ENCODE measurements around the gene CCND1.

- no peak for TF ChIP-seq BCLAF1 (IDR thresholded peaks at IDR 0.05; ENCODE audit: borderline replicate concordance in 1 of 2, control insufficient read depth in 1 of 2, low read depth in 2 of 2, low read length in 1 of 2)
- no peak for TF ChIP-seq ESRRA (IDR thresholded peaks at IDR 0.05; ENCODE audit: borderline replicate concordance, low read depth)
- TF ChIP-seq RBM22 (IDR thresholded peaks at IDR 0.05; ENCODE audit: low read depth, low read length, poor library complexity, severe bottlenecking) = no peak
- no peak for TF ChIP-seq POLR2AphosphoS5 (IDR thresholded peaks at IDR 0.05; ENCODE audit: control insufficient read depth, insufficient read depth, low read depth, low read length)
- TF ChIP-seq ATF7 (IDR thresholded peaks at IDR 0.05) = no peak
- no peak for TF ChIP-seq HNRNPK (IDR thresholded peaks at IDR 0.05; ENCODE audit: low read depth, low read length, poor library complexity, severe bottlenecking)
- TF ChIP-seq ZKSCAN8 (CRISPR knock-in tag; IDR thresholded peaks at IDR 0.05) = no peak
- TF ChIP-seq THRB (CRISPR knock-in tag; conservative IDR thresholded peaks at IDR 0.05) = no peak
- no peak for TF ChIP-seq TCF7L2 (IDR thresholded peaks at IDR 0.05; ENCODE audit: low read depth, low read length)
- no peak for TF ChIP-seq ELF1 (tag; IDR thresholded peaks at IDR 0.05)
- TF ChIP-seq PTRF (tag; IDR thresholded peaks at IDR 0.05) = no peak
These were observed 56.9 kb downstream of the CCND1 start for GRCh38 chr11:69697861-69698260.
